GM12878 (cell line): ENCODE results near the gene DIS3L2. TPM values are rescaled to one million over a fixed set of nuclear protein-coding genes. Genes with fewer than 3 reads are reported as not detected.

Source experiments
- ATAC-seq: fragments of 200-7000 bp; cut with Tn5 transposase; 3 replicates; pipeline ENCODE4 v1.9.1; 2020; ENCODE audit warnings: mild to moderate bottlenecking, moderate library complexity
- BruUV-seq: library from RNA; stranded (reverse); fragments of 400-500 nt; replicated peaks from 2 replicates; lab custom pipeline; 2021; lab: Mats Ljungman, UMichigan
- CTCF ChIA-PET: fragments of 300-600 bp; sonication (Branson Sonifier 250); formaldehyde crosslinking; extraction: SDS; loops from one replicate; lab custom pipeline; 2021; ENCODE audit warnings: inconsistent platforms; lab: Yijun Ruan, JAX
- POLR2A ChIA-PET: fragments of 350-600 bp; formaldehyde crosslinking; extraction: SDS; loops from one replicate; lab custom pipeline; 2021; ENCODE audit warnings: inconsistent platforms; lab: Charles Lee
- RAD21 ChIA-PET: fragments of 300-600 bp; sonication (Branson Sonifier 250); formaldehyde crosslinking; loops from one replicate; lab custom pipeline; 2023; ENCODE audit warnings: antibody characterized with exemption; ENCODE audit not compliant: unreplicated experiment; lab: Charles Lee
- SMC1A ChIA-PET: fragments of 300-600 bp; sonication (Branson Sonifier 250); formaldehyde crosslinking; loops from one replicate; lab custom pipeline; 2023; ENCODE audit not compliant: unreplicated experiment, uncharacterized antibody; lab: Charles Lee
- DNase-seq: peaks from one replicate; pipeline ENCODE4 v3.0.0-alpha.2; 2011; ENCODE audit warnings: low read depth, low spot score
- FAIRE-seq: peaks from 3 replicates; lab custom pipeline; 2011; peaks lifted over from hg19 to GRCh38; lab: Jason Lieb, UNC
- H2AFZ ChIP-seq: 2 replicates; pipeline ENCODE4 v1.6.0; 2011; ENCODE audit warnings: low read depth, low read length, control low read depth; ENCODE audit not compliant: control insufficient read depth
- H3K27ac ChIP-seq: 2 replicates; pipeline ENCODE4 v1.5.1; 2011; ENCODE audit warnings: control low read depth; ENCODE audit not compliant: control insufficient read depth, insufficient read depth
- H3K27me3 ChIP-seq, 2 experiments: replicated peaks in 1 of 2; 2 replicates each; pipeline versions ENCODE4 v1.6.0 to v1.6.1; 2011; ENCODE audit warnings: low read length in 1 of 2; ENCODE audit not compliant: control insufficient read depth in 2 of 2, insufficient read depth in 2 of 2
- H3K36me3 ChIP-seq, 2 experiments: 2 replicates each; pipeline ENCODE4 v1.5.1; 2011; ENCODE audit warnings: low read length in 1 of 2; ENCODE audit not compliant: control insufficient read depth in 2 of 2, insufficient read depth in 2 of 2
- H3K4me1 ChIP-seq: 2 replicates; pipeline ENCODE4 v1.6.1; 2011; ENCODE audit warnings: mild to moderate bottlenecking, low read length, moderate library complexity, mixed read lengths; ENCODE audit not compliant: control insufficient read depth, insufficient read depth
- H3K4me2 ChIP-seq: 2 replicates; pipeline ENCODE4 v1.6.0; 2011; ENCODE audit warnings: control low read depth; ENCODE audit not compliant: control insufficient read depth, insufficient read depth
- H3K4me3 ChIP-seq: fragments of 200-600 bp; sonication (generic); 2 replicates; pipeline ENCODE4 v1.5.1; 2016
- H3K79me2 ChIP-seq: 2 replicates; pipeline ENCODE4 v1.6.0; 2011; ENCODE audit warnings: low read length; ENCODE audit not compliant: control insufficient read depth, insufficient read depth
- H3K9ac ChIP-seq: 2 replicates; pipeline ENCODE4 v1.8.0; 2011; ENCODE audit warnings: low read length, control low read depth, mixed read lengths; ENCODE audit not compliant: control insufficient read depth, insufficient read depth
- H3K9me3 ChIP-seq: replicated peaks from 3 replicates; pipeline ENCODE4 v1.5.1; 2011; ENCODE audit warnings: mild to moderate bottlenecking, low read length; ENCODE audit not compliant: control insufficient read depth, insufficient read depth
- H4K20me1 ChIP-seq: 2 replicates; pipeline ENCODE4 v1.6.0; 2011; ENCODE audit not compliant: control insufficient read depth, insufficient read depth
- BCL3 ChIP-seq: IDR thresholded peaks from 2 replicates; pipeline ENCODE4 v1.6.1; 2011; ENCODE audit warnings: borderline replicate concordance, low read depth, mild to moderate bottlenecking, moderate library complexity, low read length; ENCODE audit not compliant: insufficient read depth, poor library complexity, severe bottlenecking
- CBX3 ChIP-seq: fragments of 200-600 bp; sonication (generic); IDR thresholded peaks from 2 replicates; pipeline ENCODE4 v1.6.1; 2016; ENCODE audit warnings: low read depth, borderline replicate concordance
- EGR1 ChIP-seq, 2 experiments: IDR thresholded peaks; 1 replicate in 1 of 2; 2 replicates in 1 of 2; pipeline ENCODE4 v1.6.1; 2011 to 2012; ENCODE audit warnings: low read depth in 2 of 2, low read length in 2 of 2, borderline replicate concordance in 1 of 2, mild to moderate bottlenecking in 1 of 2, moderate library complexity in 1 of 2
- FOXK2 ChIP-seq: fragments of 450-650 bp; IDR thresholded peaks from 2 replicates; pipeline ENCODE4 v1.6.1; 2017; ENCODE audit warnings: mild to moderate bottlenecking, moderate library complexity
- GABPA ChIP-seq: IDR thresholded peaks from 2 replicates; pipeline ENCODE4 v1.6.1; 2014; ENCODE audit warnings: antibody characterized with exemption, low read depth, mild to moderate bottlenecking, inconsistent platforms
- KAT2A ChIP-seq: conservative IDR thresholded peaks from 2 replicates; pipeline ENCODE4 v1.6.1; 2011; ENCODE audit warnings: low read depth, low read length; ENCODE audit not compliant: control insufficient read depth
- NFYB ChIP-seq: IDR thresholded peaks from 2 replicates; pipeline ENCODE4 v1.6.1; 2011; ENCODE audit warnings: low read depth, mild to moderate bottlenecking, low read length, improper control_type of control experiment, moderate library complexity; ENCODE audit not compliant: insufficient read depth
- RUNX3 ChIP-seq: IDR thresholded peaks from 2 replicates; pipeline ENCODE4 v1.6.1; 2012; ENCODE audit warnings: low read length, inconsistent platforms
- SMAD5 ChIP-seq: IDR thresholded peaks from 2 replicates; pipeline ENCODE4 v1.6.1; 2016; ENCODE audit warnings: antibody characterized with exemption, low read depth
- SP1 ChIP-seq: IDR thresholded peaks from one replicate; pipeline ENCODE4 v1.6.1; 2011; ENCODE audit warnings: low read depth, low read length
- SREBF2 ChIP-seq: IDR thresholded peaks from 2 replicates; pipeline ENCODE4 v1.6.1; 2012; ENCODE audit warnings: mild to moderate bottlenecking, low read length
- YY1 ChIP-seq: IDR thresholded peaks from 2 replicates; pipeline ENCODE4 v1.6.1; 2011; ENCODE audit warnings: low read depth, mild to moderate bottlenecking, low read length
- ZBTB33 ChIP-seq: fragments of 450-650 bp; IDR thresholded peaks from 2 replicates; pipeline ENCODE4 v1.6.1; 2017; ENCODE audit warnings: mild to moderate bottlenecking
- ZNF274 ChIP-seq: IDR thresholded peaks from one replicate; pipeline ENCODE4 v1.8.0; 2011; ENCODE audit not compliant: insufficient read length, insufficient read depth
- WGBS: methylation state at CpG from one replicate; pipeline ENCODE4 v1.1.6; 2016; ENCODE audit warnings: low lambda C conversion rate; ENCODE audit not compliant: insufficient replicate concordance, insufficient coverage; ENCODE audit errors: missing lambda C conversion rate; 5-methylcytosine and 5-hydroxymethylcytosine counted together
- in situ Hi-C: fragments of 300-500 bp; cut with MboI; formaldehyde crosslinking; loops from 9 replicates; pipeline ENCODE4 v1.14.3; 2018; ENCODE audit warnings: mixed read lengths
- intact Hi-C: fragments of 100-400 bp; cut with micrococcal nuclease; formaldehyde crosslinking; loops from one replicate; pipeline ENCODE4 v1.14.2; 2022; ENCODE audit not compliant: unreplicated experiment
- polyA plus RNA-seq, 11 experiments: library from polyadenylated mRNA; depleted of rRNA in 4 of 11; unstranded in 6 of 11; stranded (reverse) in 5 of 11; fragments of >200 nt; fragmentation: Nextera tagmentation in 4 of 11; fragmentation: Illumina TruSeq in 1 of 11; extraction: Ambion mirVana in 4 of 11; extraction: Trizol in 1 of 11; gene quantifications; 1 replicate in 1 of 11; 2 replicates in 10 of 11; pipeline versions ENCODE4 v1.2.1 to v1.2.3, GENCODE V29; 2011 to 2016; ENCODE audit warnings: inconsistent platforms in 2 of 11, missing spikeins in 2 of 11, low read depth in 1 of 11
- total RNA-seq, 4 experiments: library from RNA; depleted of rRNA in 3 of 4; stranded (reverse); fragments of >200 nt in 3 of 4; fragmentation: Illumina TruSeq in 1 of 4; extraction: Trizol in 1 of 4; gene quantifications; 2 replicates each; pipeline versions ENCODE4 v1.2.1 to v1.2.3, GENCODE V29; 2013 to 2021

Gene DIS3L2
- total and polyA plus RNA-seq, 10 of the 15 experiments (the other 5 are each of a cell fraction or from before 2014, with no cell fraction given): 3.5 to 27.1 (median 16.0) TPM

- TF ChIP-seq BCL3: no peak
- no peak for TF ChIP-seq YY1
- no peak for TF ChIP-seq RUNX3
- no peak for TF ChIP-seq SMAD5
- no peak for TF ChIP-seq KAT2A
- no peak for TF ChIP-seq CBX3
- TF ChIP-seq SP1: no peak
- TF ChIP-seq ZNF274: no peak
- TF ChIP-seq SREBF2: no peak
- TF ChIP-seq ZBTB33: no peak
- no peak for TF ChIP-seq GABPA
- no peak for TF ChIP-seq FOXK2
- TF ChIP-seq, all 136 proteins: peak for 0
Observed at GRCh38 chr2:232245111-232245510, 283.6 kb downstream of the DIS3L2 start (continued).

GRCh38 chr2:232246245-232246644 is 284.7 kb downstream of the DIS3L2 start:
- no peaks in the 10 kb centered on the region for H3K9me3 ChIP-seq
- H3K36me3 ChIP-seq: no peaks in the 10 kb centered on the region; a peak in 3 of 4 replicates
- intact Hi-C loops: no loop called here
- in situ Hi-C loops: no loop called here
- ChIA-PET RAD21 (no interaction called here), POLR2A (no interaction called here)
- H3K9ac ChIP-seq: no peak overlapping the region
- H4K20me1 ChIP-seq: no peaks in the 10 kb centered on the region
- no peak overlapping the region for H2AFZ ChIP-seq
- ATAC-seq (no peak), DNase-seq (no peak)
- BruUV-seq: no TSS peak
- no peak overlapping the region for H3K4me2 ChIP-seq
- no peaks in the 10 kb centered on the region for H3K79me2 ChIP-seq
- H3K27me3 ChIP-seq: no peaks in the 10 kb centered on the region
- no peaks in the 10 kb centered on the region for H3K4me1 ChIP-seq
- no peak overlapping the region for H3K4me3 ChIP-seq
- H3K27ac ChIP-seq: no peak overlapping the region
- TF ChIP-seq NFYB: no peak
- no peak for TF ChIP-seq EGR1 (IDR thresholded peaks at IDR 0.05; ENCODE audit: borderline replicate concordance in 1 of 2, low read depth in 2 of 2, low read length in 2 of 2)
- TF ChIP-seq, all 136 proteins: peak for 0
- FAIRE-seq: no peak
- WGBS: 93% methylated on average over 3 of the region's 3 CpGs
- ChIA-PET SMC1A (interaction anchor here (1.1 to 1.4 kb wide), 3 partner anchors 10 to 349 kb away, joined by 3 read pairs; no protein-coding TSS in a partner anchor), CTCF (no interaction called here)
